ENCODE results near the gene IGFL4.

Gene IGFL4

DNA sequence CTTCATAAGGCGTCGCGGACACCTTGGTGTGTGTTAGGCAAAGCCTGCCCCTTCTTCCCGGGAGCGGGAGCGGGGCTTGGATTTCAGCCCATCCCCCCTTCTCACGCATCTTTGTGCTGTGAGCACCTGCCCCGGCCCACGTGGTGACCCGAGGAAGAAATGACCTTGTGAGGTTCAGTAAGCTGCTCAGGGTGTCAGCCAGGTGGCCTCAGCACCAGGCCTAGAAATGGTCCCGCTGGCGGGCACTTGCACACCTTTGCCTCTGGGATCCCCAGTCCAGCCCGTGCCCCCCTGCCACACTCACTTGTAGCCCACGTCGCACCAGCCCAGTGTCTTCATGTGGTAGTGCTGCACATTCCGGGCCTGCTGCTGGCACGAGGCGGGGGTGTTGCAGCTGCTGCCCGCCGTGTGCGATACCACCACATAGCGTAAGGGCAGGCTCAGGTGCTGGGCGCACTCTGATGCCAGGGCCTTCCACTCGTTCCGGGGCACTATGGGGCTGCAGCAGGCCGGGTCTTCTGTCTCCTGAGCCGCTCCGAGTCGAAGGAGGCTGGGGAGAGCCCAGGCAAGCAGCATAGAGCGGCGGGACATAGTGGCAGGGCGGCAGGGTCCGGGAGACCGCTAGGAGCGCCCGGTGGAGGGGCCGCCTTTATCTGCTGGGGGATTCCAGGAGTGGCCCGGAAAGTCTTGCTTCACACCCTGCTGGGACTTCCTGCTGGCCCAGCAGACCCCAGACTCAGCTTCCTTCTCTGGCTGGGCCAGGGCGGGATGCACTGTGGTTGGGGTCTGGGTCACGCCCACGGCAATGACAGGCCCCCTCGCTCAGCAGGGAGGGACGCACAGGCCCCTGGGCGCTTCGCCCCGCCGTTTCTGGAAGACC lies 18.1 kb downstream of the IGFL4 start, which contains the start of gene PGLYRP1:
Gene PGLYRP1, minus strand, starts transcription at position 623 of the 880 bp plus-strand sequence. Its CDS starts 32 bp downstream, at position 591.
- TF ChIP-seq, protein P1, sequence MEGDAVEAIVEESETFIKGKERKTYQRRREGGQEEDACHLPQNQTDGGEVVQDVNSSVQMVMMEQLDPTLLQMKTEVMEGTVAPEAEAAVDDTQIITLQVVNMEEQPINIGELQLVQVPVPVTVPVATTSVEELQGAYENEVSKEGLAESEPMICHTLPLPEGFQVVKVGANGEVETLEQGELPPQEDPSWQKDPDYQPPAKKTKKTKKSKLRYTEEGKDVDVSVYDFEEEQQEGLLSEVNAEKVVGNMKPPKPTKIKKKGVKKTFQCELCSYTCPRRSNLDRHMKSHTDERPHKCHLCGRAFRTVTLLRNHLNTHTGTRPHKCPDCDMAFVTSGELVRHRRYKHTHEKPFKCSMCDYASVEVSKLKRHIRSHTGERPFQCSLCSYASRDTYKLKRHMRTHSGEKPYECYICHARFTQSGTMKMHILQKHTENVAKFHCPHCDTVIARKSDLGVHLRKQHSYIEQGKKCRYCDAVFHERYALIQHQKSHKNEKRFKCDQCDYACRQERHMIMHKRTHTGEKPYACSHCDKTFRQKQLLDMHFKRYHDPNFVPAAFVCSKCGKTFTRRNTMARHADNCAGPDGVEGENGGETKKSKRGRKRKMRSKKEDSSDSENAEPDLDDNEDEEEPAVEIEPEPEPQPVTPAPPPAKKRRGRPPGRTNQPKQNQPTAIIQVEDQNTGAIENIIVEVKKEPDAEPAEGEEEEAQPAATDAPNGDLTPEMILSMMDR (IDR thresholded peaks at IDR 0.05; ENCODE audit: control insufficient read depth, insufficient read depth, low read depth, low read length, missing control alignments), result no peak
- no peak within 1 kb of the TSS for H3K4me3 ChIP-seq (ENCODE audit: control insufficient read depth, low read depth, low read length)
- no peak for DNase-seq (ENCODE audit: low read depth)

DNA sequence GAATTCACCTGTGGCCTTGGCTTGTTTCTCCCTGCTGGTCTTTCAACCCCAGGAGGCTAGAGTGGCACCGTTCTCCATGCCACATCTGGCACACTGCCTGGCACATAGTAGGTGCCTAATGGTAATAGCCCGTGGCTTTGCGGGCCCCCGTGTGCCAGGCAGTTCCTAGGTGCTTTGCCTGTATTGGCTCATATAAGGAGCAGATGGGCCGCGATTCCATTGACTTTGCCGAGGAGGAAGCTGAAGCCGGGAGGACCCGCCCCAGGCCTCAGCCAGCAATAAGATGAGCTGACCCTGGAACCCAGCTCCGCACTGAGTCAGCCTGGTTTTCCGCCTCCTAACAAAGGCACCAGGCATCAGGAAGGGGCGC lies 18.8 kb downstream of the IGFL4 start:
- TF ChIP-seq, protein P1 (IDR thresholded peaks at IDR 0.05; ENCODE audit: control insufficient read depth, insufficient read depth, low read depth, low read length, missing control alignments), result no peak

DNA sequence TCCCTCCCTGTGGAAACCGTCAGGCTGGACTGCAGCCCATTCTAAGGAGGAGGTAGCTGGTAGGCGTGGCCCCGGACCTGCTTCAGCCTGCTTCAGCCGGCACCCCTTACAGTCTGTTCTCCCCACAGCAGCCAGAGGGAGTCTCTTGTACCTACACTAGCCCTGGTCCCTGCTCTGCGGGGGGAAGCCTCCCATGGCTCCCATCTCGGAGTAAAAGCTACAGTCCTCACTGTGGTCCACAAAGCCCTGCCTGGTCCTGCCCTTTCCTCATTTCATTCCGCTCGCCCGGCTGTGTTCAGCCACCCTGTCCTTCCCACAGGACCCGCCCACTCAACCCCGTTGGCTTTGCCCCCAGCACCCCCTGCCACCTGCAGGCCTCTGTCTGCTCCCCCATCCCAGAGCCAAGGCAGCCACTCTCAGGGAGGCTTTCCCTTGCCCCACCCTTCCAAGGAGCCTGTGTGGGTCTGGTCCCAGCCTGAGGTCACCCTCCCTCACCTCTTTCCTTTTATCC lies 19.2 kb downstream of the IGFL4 start:
- no peak for DNase-seq (ENCODE audit: low read depth)
- TF ChIP-seq, protein P1 (IDR thresholded peaks at IDR 0.05; ENCODE audit: control insufficient read depth, insufficient read depth, low read depth, low read length, missing control alignments), result no peak
- H3K4me3 ChIP-seq (ENCODE audit: control insufficient read depth, low read depth, low read length), result no peak overlapping the region

More for the DNA sequence above, 18.8 kb downstream of the IGFL4 start:
- no peak for DNase-seq (ENCODE audit: low read depth)
- no peak overlapping the region for H3K4me3 ChIP-seq (ENCODE audit: control insufficient read depth, low read depth, low read length)

- TF ChIP-seq, protein P1 (IDR thresholded peaks at IDR 0.05; ENCODE audit: control insufficient read depth, insufficient read depth, low read depth, low read length, missing control alignments), result no peak
- DNase-seq (ENCODE audit: low read depth), result no peak
- H3K4me3 ChIP-seq (ENCODE audit: control insufficient read depth, low read depth, low read length), result no peak overlapping the region
Observed at GRCh38 chr19:46020819-46021125, 20.0 kb downstream of the IGFL4 start.

GRCh38 chr19:46019270-46019669 lies 21.5 kb downstream of the IGFL4 start:
- TF ChIP-seq, protein P1 (IDR thresholded peaks at IDR 0.05; ENCODE audit: control insufficient read depth, insufficient read depth, low read depth, low read length, missing control alignments), result no peak
- no peak overlapping the region for H3K4me3 ChIP-seq (ENCODE audit: control insufficient read depth, low read depth, low read length)
- no peak for DNase-seq (ENCODE audit: low read depth)

- TF ChIP-seq, protein P1 (IDR thresholded peaks at IDR 0.05; ENCODE audit: control insufficient read depth, insufficient read depth, low read depth, low read length, missing control alignments), result no peak
- DNase-seq (ENCODE audit: low read depth), result no peak
- no peak overlapping the region for H3K4me3 ChIP-seq (ENCODE audit: control insufficient read depth, low read depth, low read length)
Observed at GRCh38 chr19:46018729-46019251, 22.0 kb downstream of the IGFL4 start.

Data from AG09309 (cell line).